ENCODE data around the gene TRPC6. TPM values are rescaled to one million over a fixed set of nuclear protein-coding genes. Genes with fewer than 3 reads are reported as not detected.

The TRPC6 gene
- total and polyA plus RNA-seq, 2 of the 8 experiments (the other 6 are each of a cell fraction or from before 2014, with no cell fraction given): 0.26 to 0.39 TPM

DNA sequence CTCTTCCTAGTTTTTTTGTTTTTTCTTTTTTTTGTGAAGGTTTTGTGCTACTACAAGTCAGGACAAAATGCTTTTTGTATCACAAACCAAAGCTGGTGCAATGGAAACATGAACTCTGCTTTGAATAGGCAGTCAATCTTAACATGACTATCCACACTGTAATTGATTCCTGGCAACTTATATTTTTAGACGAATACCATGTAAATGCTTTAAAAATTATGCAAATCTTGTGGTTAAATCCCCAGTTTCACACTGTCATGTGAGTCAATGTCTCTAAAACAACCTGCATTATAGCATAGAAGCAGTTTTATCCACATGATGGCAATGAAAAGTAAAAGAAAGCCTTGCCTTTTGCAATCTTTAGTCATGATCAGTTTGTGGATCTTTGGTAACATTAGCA is 8.9 kb downstream of the TRPC6 start:
- 65% methylated on average over 1 of the region's 1 CpG; no CpG with 5 or more reads in 1 of the 2 experiments for WGBS, 2 experiments (ENCODE audit: extremely low coverage in 1 of 2, insufficient coverage in 1 of 2, insufficient read length in 1 of 2, insufficient replicate concordance in 2 of 2, low coverage in 1 of 2, low lambda C conversion rate in 2 of 2, missing lambda C conversion rate in 1 of 2)
- Histone ChIP-seq H4K20me1 (replicated peaks in 1 of 2; ENCODE audit: control insufficient read depth in 1 of 2, insufficient read depth in 2 of 2, low read length in 2 of 2) (no peaks in the 10 kb centered on the region), H3K79me2 (ENCODE audit: control insufficient read depth in 1 of 2, insufficient read depth in 2 of 2, low read length in 2 of 2) (no peaks in the 10 kb centered on the region), H3K4me2 (ENCODE audit: insufficient read depth in 1 of 2, low read depth in 2 of 2, low read length in 2 of 2) (no peak overlapping the region), H3K56ac (replicated peaks; ENCODE audit: insufficient read length, low read depth, low read length) (no peak overlapping the region), H4K91ac (replicated peaks; ENCODE audit: insufficient read length, low read length) (no peak overlapping the region), H2AFZ (ENCODE audit: low read length) (no peak overlapping the region), H3K23ac (ENCODE audit: insufficient read length) (no peak overlapping the region), H2BK120ac (replicated peaks; ENCODE audit: low read depth, low read length) (no peak overlapping the region), H3K27me3 (replicated peaks in 1 of 4; ENCODE audit: control insufficient read depth in 3 of 4, extremely low read depth in 1 of 4, insufficient read depth in 3 of 4, low read length in 3 of 4) (no peaks in the 10 kb centered on the region), H3K79me1 (ENCODE audit: low read depth, low read length) (no peaks in the 10 kb centered on the region), H3K9ac (replicated peaks in 1 of 4; ENCODE audit: extremely low read depth in 1 of 4, low read depth in 3 of 4, low read length in 3 of 4) (no peak overlapping the region), H3K9me3 (ENCODE audit: insufficient read depth in 2 of 2, low read depth in 1 of 2, low read length in 1 of 2) (no peaks in the 10 kb centered on the region), H4K5ac (ENCODE audit: insufficient read length, low read depth, low read length) (no peak overlapping the region), H2BK20ac (ENCODE audit: low read length) (no peak overlapping the region), H3K4ac (replicated peaks; ENCODE audit: insufficient read length, low read depth, low read length) (no peak overlapping the region), H3K4me3 (ENCODE audit: extremely low read depth in 1 of 4, insufficient read depth in 2 of 4, low read depth in 3 of 4, low read length in 4 of 4) (no peak overlapping the region), H3K18ac (ENCODE audit: extremely low read depth, low read length) (no peak overlapping the region), H4K8ac (ENCODE audit: extremely low read depth, insufficient read depth, low read length) (no peak overlapping the region), H2AK5ac (ENCODE audit: low read depth, low read length) (no peak overlapping the region), H2BK15ac (ENCODE audit: low read length) (no peak overlapping the region), H3K14ac (ENCODE audit: insufficient read length) (no peak overlapping the region), H3K4me1 (replicated peaks in 1 of 4; ENCODE audit: control insufficient read depth in 3 of 4, insufficient read depth in 4 of 4, low read length in 3 of 4) (peaks cover 0 to 4% (median 2%) of the 10 kb centered on the region in 4 experiments; a peak in 3 of 7 replicates), H3K36me3 (ENCODE audit: control insufficient read depth in 2 of 4, insufficient read depth in 4 of 4, low read length in 3 of 4) (no peaks in the 10 kb centered on the region), H2BK12ac (ENCODE audit: low read depth, low read length) (no peak overlapping the region), H3K27ac (ENCODE audit: low read depth, low read length) (no peak overlapping the region), H3K23me2 (ENCODE audit: low read depth, low read length) (peaks cover 1% of the 10 kb centered on the region; the same call in 1 of the 2 replicates), H2BK5ac (ENCODE audit: low read depth, low read length) (no peak overlapping the region)
- DNase-seq (ENCODE audit: low read depth in 1 of 2, low spot score in 2 of 2) (no peak), FAIRE-seq (no peak)
- CTCF ChIA-PET (ENCODE audit: partially characterized antibody): interaction anchor here (1.1 kb wide), 1 partner anchor 286 kb away, joined by 4 read pairs; no protein-coding TSS in a partner anchor
- POLR2A ChIA-PET (ENCODE audit: partially characterized antibody): no interaction called here
- TF ChIP-seq SRF (IDR thresholded peaks at IDR 0.05; ENCODE audit: low read depth, low read length) (no peak), EP300 (IDR thresholded peaks at IDR 0.05; ENCODE audit: borderline replicate concordance in 1 of 2, low read depth in 2 of 2, low read length in 2 of 2) (no peak), CHD1 (IDR thresholded peaks at IDR 0.05; ENCODE audit: low read depth, low read length) (no peak), KDM5A (IDR thresholded peaks at IDR 0.05; ENCODE audit: low read length) (no peak), SUZ12 (IDR thresholded peaks at IDR 0.05; ENCODE audit: low read length) (no peak), SAP30 (IDR thresholded peaks at IDR 0.05; ENCODE audit: insufficient read depth, insufficient replicate concordance, low read length) (no peak), GTF2F1 (IDR thresholded peaks at IDR 0.05; ENCODE audit: borderline replicate concordance, low read depth, low read length) (no peak), TCF12 (IDR thresholded peaks at IDR 0.05; ENCODE audit: low read depth, low read length) (no peak), BACH1 (IDR thresholded peaks at IDR 0.05; ENCODE audit: low read length) (no peak), CEBPB (IDR thresholded peaks at IDR 0.05; ENCODE audit: low read depth, low read length) (no peak)
- TF ChIP-seq, protein P1, sequence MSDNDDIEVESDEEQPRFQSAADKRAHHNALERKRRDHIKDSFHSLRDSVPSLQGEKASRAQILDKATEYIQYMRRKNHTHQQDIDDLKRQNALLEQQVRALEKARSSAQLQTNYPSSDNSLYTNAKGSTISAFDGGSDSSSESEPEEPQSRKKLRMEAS (IDR thresholded peaks at IDR 0.05): no peak
- TF ChIP-seq, protein P2, sequence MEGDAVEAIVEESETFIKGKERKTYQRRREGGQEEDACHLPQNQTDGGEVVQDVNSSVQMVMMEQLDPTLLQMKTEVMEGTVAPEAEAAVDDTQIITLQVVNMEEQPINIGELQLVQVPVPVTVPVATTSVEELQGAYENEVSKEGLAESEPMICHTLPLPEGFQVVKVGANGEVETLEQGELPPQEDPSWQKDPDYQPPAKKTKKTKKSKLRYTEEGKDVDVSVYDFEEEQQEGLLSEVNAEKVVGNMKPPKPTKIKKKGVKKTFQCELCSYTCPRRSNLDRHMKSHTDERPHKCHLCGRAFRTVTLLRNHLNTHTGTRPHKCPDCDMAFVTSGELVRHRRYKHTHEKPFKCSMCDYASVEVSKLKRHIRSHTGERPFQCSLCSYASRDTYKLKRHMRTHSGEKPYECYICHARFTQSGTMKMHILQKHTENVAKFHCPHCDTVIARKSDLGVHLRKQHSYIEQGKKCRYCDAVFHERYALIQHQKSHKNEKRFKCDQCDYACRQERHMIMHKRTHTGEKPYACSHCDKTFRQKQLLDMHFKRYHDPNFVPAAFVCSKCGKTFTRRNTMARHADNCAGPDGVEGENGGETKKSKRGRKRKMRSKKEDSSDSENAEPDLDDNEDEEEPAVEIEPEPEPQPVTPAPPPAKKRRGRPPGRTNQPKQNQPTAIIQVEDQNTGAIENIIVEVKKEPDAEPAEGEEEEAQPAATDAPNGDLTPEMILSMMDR (IDR thresholded peaks at IDR 0.05; ENCODE audit: control extremely low read depth in 1 of 3, insufficient read depth in 1 of 3, low read depth in 1 of 3, low read length in 3 of 3): no peak
